KG1 (cell line): ENCODE measurements around the gene NUP85.
"Not testable (repeated sequence)": the region's sequence is repeated elsewhere in the genome, so short reads cannot be mapped to it uniquely, and the experiment has no call there.

Experiments used
- DNase-seq: peaks from one replicate; lab custom pipeline; 2025; lab: John Stamatoyannopoulos, UW

Gene NUP85

GRCh38 chr17:75241996-75242460, 36.5 kb downstream of the NUP85 start:
- DNase-seq: no peak

- DNase-seq: no peak
Observed at GRCh38 chr17:75242461-75243042, 37.1 kb downstream of the NUP85 start.

GRCh38 chr17:75244133-75244866, 38.8 kb downstream of the NUP85 start:
- DNase-seq: no peak

GRCh38 chr17:75245011-75245410, 39.5 kb downstream of the NUP85 start:
- DNase-seq: no peak

- DNase-seq: no peak
Observed at GRCh38 chr17:75246404-75246803, 40.9 kb downstream of the NUP85 start.

GRCh38 chr17:75249564-75249963, 44.1 kb downstream of the NUP85 start:
- DNase-seq: no peak

- DNase-seq: no peak
Observed at GRCh38 chr17:75250009-75250471, 44.6 kb downstream of the NUP85 start.

GRCh38 chr17:75252039-75252816, 46.7 kb downstream of the NUP85 start:
- no peak for DNase-seq

GRCh38 chr17:75255954-75256698, 50.6 kb downstream of the NUP85 start:
- not testable (repeated sequence) for DNase-seq

GRCh38 chr17:75257228-75257627, 51.7 kb downstream of the NUP85 start:
- not testable (repeated sequence) for DNase-seq

GRCh38 chr17:75260641-75261335, 55.3 kb downstream of the NUP85 start:
- DNase-seq: no peak

- DNase-seq: peak; percentile 93
Observed at GRCh38 chr17:75261336-75262111, 56.0 kb downstream of the NUP85 start, which contains the start of the genes GGA3 and MRPS7. GGA3 (minus strand) TSS chr17:75261606; CDS start chr17:75261587, 19 bp downstream. MRPS7 (plus strand) TSS chr17:75261879; CDS start chr17:75261901, 22 bp downstream.

- no peak for DNase-seq
Observed at GRCh38 chr17:75262112-75262606, 56.7 kb downstream of the NUP85 start.

GRCh38 chr17:75263055-75263454, 57.6 kb downstream of the NUP85 start:
- no peak for DNase-seq

GRCh38 chr17:75265614-75266315, 60.3 kb downstream of the NUP85 start:
- DNase-seq: no peak

GRCh38 chr17:75266316-75267152, 61.1 kb downstream of the NUP85 start:
- no peak for DNase-seq

GRCh38 chr17:75267153-75267410, 61.6 kb downstream of the NUP85 start:
- no peak for DNase-seq

- DNase-seq: no peak
Observed at GRCh38 chr17:75267411-75268232, 62.1 kb downstream of the NUP85 start.
